HG03565 (cell line): ENCODE measurements around the gene KANSL1.

Experiments used
- ATAC-seq: cut with Tn5 transposase; IDR thresholded peaks from one replicate; pipeline ENCODE4 v1.9.1; 2021; ENCODE audit warnings: mild to moderate bottlenecking, moderate library complexity; ENCODE audit not compliant: unreplicated experiment

KANSL1 gene

GRCh38 chr17:46003907-46004748 is 189.1 kb downstream of the KANSL1 start:
- no peak for ATAC-seq

GRCh38 chr17:46002973-46003316 is 190.3 kb downstream of the KANSL1 start:
- no peak for ATAC-seq

- ATAC-seq = no peak
Measured at GRCh38 chr17:46002311-46002972, 190.8 kb downstream of the KANSL1 start.

GRCh38 chr17:46001390-46002310 is 191.6 kb downstream of the KANSL1 start:
- ATAC-seq = no peak

- ATAC-seq = no peak
Measured at GRCh38 chr17:46000757-46001156, 192.5 kb downstream of the KANSL1 start.

GRCh38 chr17:46000292-46000691 is 192.9 kb downstream of the KANSL1 start:
- ATAC-seq = no peak

GRCh38 chr17:45999900-46000290 is 193.3 kb downstream of the KANSL1 start:
- ATAC-seq = no peak

- no peak for ATAC-seq
Measured at GRCh38 chr17:45998987-45999899, 194.0 kb downstream of the KANSL1 start, which contains the start of gene STH. STH (plus strand) TSS chr17:45999250; CDS start chr17:45999280, 30 bp downstream.

GRCh38 chr17:45997624-45998023 is 195.6 kb downstream of the KANSL1 start:
- ATAC-seq = no peak

GRCh38 chr17:45997166-45997565 is 196.1 kb downstream of the KANSL1 start:
- no peak for ATAC-seq

- no peak for ATAC-seq
Measured at GRCh38 chr17:45996282-45996937, 196.8 kb downstream of the KANSL1 start.

- no peak for ATAC-seq
Measured at GRCh38 chr17:45995627-45996270, 197.5 kb downstream of the KANSL1 start.

GRCh38 chr17:45994987-45995386 is 198.2 kb downstream of the KANSL1 start:
- no peak for ATAC-seq

GRCh38 chr17:45993962-45994627 is 199.1 kb downstream of the KANSL1 start:
- ATAC-seq = no peak

GRCh38 chr17:45992904-45993303 is 200.3 kb downstream of the KANSL1 start:
- ATAC-seq = no peak

GRCh38 chr17:45992175-45992574 is 201.1 kb downstream of the KANSL1 start:
- no peak for ATAC-seq

GRCh38 chr17:45991341-45991740 is 201.9 kb downstream of the KANSL1 start:
- ATAC-seq = no peak

GRCh38 chr17:45990886-45991285 is 202.3 kb downstream of the KANSL1 start:
- ATAC-seq = no peak

GRCh38 chr17:45989759-45990158 is 203.5 kb downstream of the KANSL1 start:
- ATAC-seq = no peak
